Measurements from ENCODE around the gene MGA. TPM values are rescaled to one million over a fixed set of nuclear protein-coding genes. Genes with fewer than 3 reads are reported as not detected.

The MGA gene
- total and polyA plus RNA-seq, 2 experiments from 2014 or later, result 42.6 to 58.9 TPM

GRCh38 chr15:41656188-41656587 lies 4.0 kb upstream of the MGA start:
- no peak overlapping the region for H3K4me2 ChIP-seq
- H2AFZ ChIP-seq, result no peak overlapping the region
- TF ChIP-seq ZNF462 (CRISPR knock-in tag; IDR thresholded peaks at IDR 0.05), result no peak
- no peak for TF ChIP-seq POLR2AphosphoS5 (IDR thresholded peaks at IDR 0.05; ENCODE audit: low read depth)
- Mint-ChIP-seq H3K4me1 (peaks cover 10% of the 10 kb centered on the region), H3K36me3 (ENCODE audit: low read depth) (peaks cover 1% of the 10 kb centered on the region; the same call in 2 of the 3 replicates), H3K4me3 (no peak overlapping the region), H3K9me3 (peaks cover 2% of the 10 kb centered on the region), H3K27ac (no peak overlapping the region), H3K27me3 (ENCODE audit: insufficient read depth, low read depth, poor library complexity) (peaks cover 34% of the 10 kb centered on the region)
- peaks cover 30% of the 10 kb centered on the region for H3K27me3 ChIP-seq (ENCODE audit: insufficient read depth)
- H3K79me2 ChIP-seq (replicated peaks; ENCODE audit: insufficient read depth), result peaks cover 18% of the 10 kb centered on the region
- peaks cover 6% of the 10 kb centered on the region for H3F3A ChIP-seq (replicated peaks; ENCODE audit: low read depth)
- no peak overlapping the region for H3K4me3 ChIP-seq
- peaks cover 6% of the 10 kb centered on the region; the same call in 1 of the 2 replicates for H3K4me1 ChIP-seq (ENCODE audit: insufficient read depth)
- no peak overlapping the region for H3K27ac ChIP-seq (ENCODE audit: low read depth)
- H4K20me1 ChIP-seq (replicated peaks; ENCODE audit: insufficient read depth), result no peaks in the 10 kb centered on the region
- DNase-seq (ENCODE audit: low spot score), result no peak
- ATAC-seq, result no peak
- no peaks in the 10 kb centered on the region for H3K36me3 ChIP-seq (ENCODE audit: insufficient read depth)
- H3K9me2 ChIP-seq (ENCODE audit: insufficient read depth), result no peaks in the 10 kb centered on the region

GRCh38 chr15:41658689-41659088 lies 1.5 kb upstream of the MGA start:
- peaks cover 13% of the 10 kb centered on the region for H3F3A ChIP-seq (replicated peaks; ENCODE audit: low read depth)
- H3K79me2 ChIP-seq (replicated peaks; ENCODE audit: insufficient read depth), result peaks cover 26% of the 10 kb centered on the region
- peaks cover 5% of the 10 kb centered on the region; the same call in 1 of the 2 replicates for H4K20me1 ChIP-seq (replicated peaks; ENCODE audit: insufficient read depth)
- DNase-seq (ENCODE audit: low spot score), result no peak
- peaks cover 20% of the 10 kb centered on the region for H3K4me1 Mint-ChIP-seq
- ATAC-seq, result no peak
- H3K27ac Mint-ChIP-seq, result no peak overlapping the region
- no peaks in the 10 kb centered on the region for H3K36me3 ChIP-seq (ENCODE audit: insufficient read depth)
- H3K36me3 Mint-ChIP-seq (ENCODE audit: low read depth), result no peaks in the 10 kb centered on the region
- H3K4me3 ChIP-seq, result no peak overlapping the region
- H3K27ac ChIP-seq (ENCODE audit: low read depth), result no peak overlapping the region
- no peak overlapping the region for H3K4me2 ChIP-seq
- no peak overlapping the region for H2AFZ ChIP-seq
- H3K4me1 ChIP-seq (ENCODE audit: insufficient read depth), result peaks cover 13% of the 10 kb centered on the region
- peak overlapping the region; percentile 1; the same call in 1 of the 3 replicates for H3K4me3 Mint-ChIP-seq
- H3K27me3 Mint-ChIP-seq (ENCODE audit: insufficient read depth, low read depth, poor library complexity), result peaks cover 43% of the 10 kb centered on the region
- H3K9me3 Mint-ChIP-seq, result no peaks in the 10 kb centered on the region; the same call in 1 of the 3 replicates
- H3K27me3 ChIP-seq (ENCODE audit: insufficient read depth), result peaks cover 33% of the 10 kb centered on the region
- H3K9me2 ChIP-seq (ENCODE audit: insufficient read depth), result no peaks in the 10 kb centered on the region
- TF ChIP-seq POLR2AphosphoS5 (IDR thresholded peaks at IDR 0.05; ENCODE audit: low read depth) (no peak), CTCF (conservative IDR thresholded peaks at IDR 0.05; ENCODE audit: low read depth in 2 of 2) (no peak), CREB1 (CRISPR knock-in tag; IDR thresholded peaks at IDR 0.05; ENCODE audit: low read depth) (no peak), ZNF331 (CRISPR knock-in tag; IDR thresholded peaks at IDR 0.05; ENCODE audit: low read depth) (no peak), JUNB (IDR thresholded peaks at IDR 0.05; ENCODE audit: unreplicated experiment) (no peak), ZNF114 (CRISPR knock-in tag; IDR thresholded peaks at IDR 0.05) (no peak)
